HL-60/S4 treated with retinoic acid at 250 ng/mL for 4 days and 3 days (cell line): ENCODE measurements around the gene RHOJ.

Source experiments
- in situ Hi-C: fragments of 300-500 bp; cut with MboI; formaldehyde crosslinking; loops from 2 replicates; pipeline ENCODE4 v1.7.0; 2022; ENCODE audit warnings: low sequenced_read_pairs

Gene RHOJ

GRCh38 chr14:63205044-63205575, 867 bp downstream of the RHOJ start:
- in situ Hi-C loops, result no loop called here

DNA sequence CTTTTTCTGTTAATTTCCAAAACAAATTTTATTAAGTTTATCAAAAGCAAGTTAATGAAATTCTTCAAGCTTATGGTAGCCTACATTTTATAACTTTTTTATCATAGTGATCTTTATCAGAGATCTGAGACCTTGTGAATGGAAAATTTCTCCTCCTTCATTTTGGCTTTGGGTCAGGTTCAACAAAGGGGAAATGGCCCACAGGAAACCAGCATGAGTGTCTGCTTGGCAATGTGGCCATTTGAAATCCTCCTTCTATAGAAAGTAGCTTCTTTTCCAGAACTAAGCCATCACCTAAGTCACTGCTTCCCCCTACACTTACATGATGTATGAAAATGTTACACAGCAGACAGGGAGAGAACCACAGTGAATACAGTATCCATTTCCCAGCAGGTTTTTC, 1.6 kb downstream of the RHOJ start:
- in situ Hi-C loops, result no loop called here

DNA sequence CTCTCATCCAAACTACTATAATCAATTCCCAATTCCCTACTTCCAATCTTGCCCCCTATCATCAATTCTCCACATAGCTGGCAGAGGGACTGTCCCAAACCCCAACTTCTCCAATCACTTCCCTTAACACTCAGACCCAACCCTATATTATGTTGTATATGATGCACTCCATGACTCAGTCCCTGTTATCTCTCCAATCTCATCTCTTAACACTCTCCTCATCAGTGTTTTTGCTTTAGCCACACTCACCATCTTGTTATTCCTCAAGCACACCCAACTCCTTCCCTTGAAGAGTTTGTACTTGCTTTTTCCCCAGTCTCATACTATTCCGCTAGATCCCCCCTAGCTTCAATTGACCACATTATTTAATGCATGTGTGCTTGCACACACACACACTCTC, 4.9 kb downstream of the RHOJ start:
- in situ Hi-C loops, result no loop called here

DNA sequence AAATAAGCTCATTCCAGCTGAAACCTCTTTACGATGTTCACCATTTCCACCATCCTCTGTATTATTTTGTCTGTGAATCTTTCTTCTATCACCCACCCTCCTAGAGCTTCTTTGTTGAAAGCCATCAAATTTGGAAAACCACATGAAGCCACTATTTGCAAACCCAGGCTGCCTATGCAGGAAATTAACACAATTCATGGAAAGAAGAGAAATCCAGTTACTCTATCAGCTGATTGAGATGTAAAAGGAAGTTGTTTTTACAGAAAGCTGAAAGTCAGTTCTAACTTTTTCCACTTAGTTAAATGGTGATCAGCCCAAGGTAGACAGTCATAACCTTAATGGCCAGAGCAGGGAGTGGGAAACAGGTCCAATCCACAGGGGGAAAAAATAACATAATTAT, 6.6 kb downstream of the RHOJ start:
- in situ Hi-C loops, result no loop called here

- in situ Hi-C loops, result no loop called here
Measured at GRCh38 chr14:63212209-63212608, 8.0 kb downstream of the RHOJ start.

GRCh38 chr14:63212776-63213500, 8.7 kb downstream of the RHOJ start:
- in situ Hi-C loops, result no loop called here

- in situ Hi-C loops, result no loop called here
Measured at GRCh38 chr14:63214417-63215196, 10.4 kb downstream of the RHOJ start.

GRCh38 chr14:63220526-63220925, 16.3 kb downstream of the RHOJ start:
- in situ Hi-C loops, result no loop called here

- in situ Hi-C loops, result no loop called here
Measured at GRCh38 chr14:63223596-63223995, 19.4 kb downstream of the RHOJ start.

GRCh38 chr14:63224196-63224595, 20.0 kb downstream of the RHOJ start:
- in situ Hi-C loops, result no loop called here

GRCh38 chr14:63228217-63228616, 24.0 kb downstream of the RHOJ start:
- in situ Hi-C loops, result no loop called here

DNA sequence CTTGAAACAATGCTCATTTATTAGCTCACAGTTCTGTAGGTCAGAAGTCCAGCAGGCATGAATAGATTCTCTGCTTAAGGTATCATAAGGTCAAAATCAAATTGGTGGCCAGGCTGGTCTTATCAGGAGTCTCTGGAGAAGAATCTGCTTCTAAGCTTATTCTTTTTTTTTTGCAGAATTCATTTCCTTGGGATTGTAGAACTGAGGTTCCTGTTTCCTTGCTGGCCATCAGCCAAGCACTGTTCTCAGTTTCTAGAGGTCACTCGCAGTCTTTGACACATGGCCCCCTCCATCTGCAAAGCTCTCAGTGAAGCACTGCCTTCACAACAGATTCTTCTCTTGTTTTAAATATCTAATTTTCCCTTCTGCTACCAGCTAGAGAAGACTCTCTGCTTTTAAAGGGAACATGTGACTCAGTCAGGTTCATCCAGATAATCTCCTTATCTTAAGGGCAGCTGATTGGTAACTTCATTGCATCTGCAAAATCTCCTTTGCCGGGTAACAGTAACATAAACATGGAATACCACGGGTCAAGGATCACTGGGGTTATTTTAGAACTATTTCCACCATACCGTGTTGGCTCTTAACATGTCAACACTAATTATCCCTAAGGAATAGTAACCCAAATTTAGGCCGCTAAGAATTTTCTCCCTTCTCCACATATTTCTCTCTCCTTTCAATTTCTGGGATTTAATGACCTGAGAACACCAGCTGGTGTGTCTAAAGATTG, 25.3 kb downstream of the RHOJ start:
- in situ Hi-C loops, result no loop called here

DNA sequence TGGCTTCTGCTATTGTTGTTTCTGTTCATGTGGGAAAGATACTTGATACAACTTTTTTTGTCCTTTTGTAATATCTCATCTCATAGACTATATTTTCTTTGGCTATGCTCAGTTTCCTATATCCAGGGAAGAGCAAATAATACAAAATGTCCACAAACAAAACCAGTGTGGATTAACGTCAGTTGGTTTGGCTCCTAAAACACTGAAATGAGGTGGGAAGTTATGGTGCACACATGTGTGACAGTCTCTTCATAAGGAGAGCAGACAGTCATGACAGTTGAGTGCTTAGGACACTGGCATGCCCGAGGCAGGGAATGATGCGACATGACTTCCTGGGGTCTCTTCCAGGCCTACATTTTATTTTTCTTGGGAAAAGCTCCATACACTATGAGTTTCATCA, 27.5 kb downstream of the RHOJ start:
- in situ Hi-C loops, result no loop called here

- in situ Hi-C loops, result no loop called here
Measured at GRCh38 chr14:63237791-63238190, 33.5 kb downstream of the RHOJ start.

DNA sequence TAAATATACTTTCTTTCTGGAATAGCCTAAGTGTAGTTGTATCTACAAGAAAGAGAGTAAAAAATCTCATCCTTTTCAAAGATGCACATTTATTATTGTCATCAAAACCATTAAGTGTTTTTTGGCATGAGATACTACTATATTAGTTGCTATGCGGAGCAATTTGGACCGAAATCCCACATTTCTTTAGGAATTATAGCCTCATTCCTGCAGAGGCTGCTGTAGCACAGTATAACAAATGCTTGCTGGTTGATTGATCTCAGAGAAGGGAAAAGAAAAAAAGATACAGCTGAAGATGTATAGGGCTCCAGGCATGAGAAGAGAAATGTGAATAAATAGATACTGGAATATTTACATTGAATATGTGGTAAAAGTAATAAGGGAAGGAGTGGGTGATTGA, 36.0 kb downstream of the RHOJ start:
- in situ Hi-C loops, result no loop called here

- in situ Hi-C loops, result no loop called here
Measured at GRCh38 chr14:63241096-63241495, 36.9 kb downstream of the RHOJ start.

DNA sequence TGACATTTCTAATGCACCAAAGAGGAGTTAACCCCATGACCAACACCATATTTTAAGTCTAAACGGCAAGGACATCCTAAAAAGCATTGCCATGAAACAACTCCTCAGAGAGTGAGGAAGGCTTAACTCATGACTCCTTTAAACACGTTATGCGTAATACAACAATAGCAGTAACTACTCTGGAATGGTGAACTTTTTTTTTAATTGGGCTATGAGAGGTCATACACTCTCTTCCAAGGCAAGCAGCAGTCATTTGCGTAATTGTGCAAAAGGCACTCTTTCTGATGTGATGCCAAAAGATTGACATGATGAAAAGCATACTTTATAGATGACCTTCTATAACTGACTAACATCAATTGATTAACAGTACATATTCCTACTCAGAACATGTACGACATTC, 39.4 kb downstream of the RHOJ start:
- in situ Hi-C loops, result no loop called here

GRCh38 chr14:63245893-63246292, 41.6 kb downstream of the RHOJ start:
- in situ Hi-C loops, result no loop called here

- in situ Hi-C loops, result no loop called here
Measured at GRCh38 chr14:63248211-63248610, 44.0 kb downstream of the RHOJ start.

- in situ Hi-C loops, result no loop called here
Measured at GRCh38 chr14:63249092-63249491, 44.8 kb downstream of the RHOJ start.

GRCh38 chr14:63257299-63257698, 53.1 kb downstream of the RHOJ start:
- in situ Hi-C loops, result no loop called here

GRCh38 chr14:63262446-63262845, 58.2 kb downstream of the RHOJ start:
- in situ Hi-C loops, result no loop called here
